OCI-LY7 (cell line): ENCODE results near the gene ACP1. TPM values are rescaled to one million over a fixed set of nuclear protein-coding genes. Genes with fewer than 3 reads are reported as not detected.

Source experiments
- BruUV-seq: library from RNA; stranded (reverse); fragments of 400-500 nt; replicated peaks from 2 replicates; lab custom pipeline; 2021; lab: Mats Ljungman, UMichigan
- CTCF ChIA-PET: fragments of 300-600 bp; sonication (Branson Sonifier 250); formaldehyde crosslinking; loops from one replicate; lab custom pipeline; 2022; ENCODE audit warnings: antibody characterized with exemption; ENCODE audit not compliant: unreplicated experiment; lab: Charles Lee
- POLR2A ChIA-PET: fragments of 300-600 bp; sonication (Branson Sonifier 250); formaldehyde crosslinking; loops from one replicate; lab custom pipeline; 2022; ENCODE audit warnings: antibody characterized with exemption; lab: Charles Lee
- DNase-seq: peaks from one replicate; pipeline ENCODE4 v3.0.0-alpha.2; 2015; ENCODE audit warnings: low spot score
- H2AFZ ChIP-seq: fragments of 200-600 bp; sonication (generic), shearing (Covaris generic); 2 replicates; pipeline ENCODE4 v1.6.1; 2014; ENCODE audit warnings: mild to moderate bottlenecking, antibody characterized with exemption, low read length, moderate library complexity
- H3K27ac ChIP-seq: fragments of 200-600 bp; sonication (generic); 2 replicates; pipeline ENCODE4 v1.5.1; 2014; ENCODE audit warnings: mixed run types, low read depth, mild to moderate bottlenecking, moderate library complexity, low read length, inconsistent platforms; ENCODE audit not compliant: poor library complexity, severe bottlenecking
- H3K36me3 ChIP-seq: fragments of 200-600 bp; sonication (generic); 2 replicates; pipeline ENCODE4 v1.6.1; 2014; ENCODE audit warnings: mild to moderate bottlenecking, antibody characterized with exemption, low read length, moderate library complexity, mixed read lengths; ENCODE audit not compliant: insufficient read depth
- H3K4me1 ChIP-seq: fragments of 200-600 bp; sonication (generic); 2 replicates; pipeline ENCODE4 v1.5.1; 2014; ENCODE audit warnings: mild to moderate bottlenecking, low read length; ENCODE audit not compliant: insufficient read depth, poor library complexity, severe bottlenecking
- H3K4me2 ChIP-seq: fragments of 200-600 bp; sonication (generic); 2 replicates; pipeline ENCODE4 v1.6.1; 2014; ENCODE audit warnings: mild to moderate bottlenecking, low read length
- H3K4me3 ChIP-seq: fragments of 200-600 bp; sonication (generic); 2 replicates; pipeline ENCODE4 v1.5.1; 2014; ENCODE audit warnings: mild to moderate bottlenecking, low read depth, low read length; ENCODE audit not compliant: poor library complexity, severe bottlenecking
- H3K79me2 ChIP-seq: fragments of 200-600 bp; sonication (generic); 2 replicates; pipeline ENCODE4 v1.6.1; 2016; ENCODE audit warnings: low read depth, mild to moderate bottlenecking, low read length, moderate library complexity, mixed read lengths; ENCODE audit not compliant: insufficient read depth
- H3K9me2 ChIP-seq: fragments of 200-600 bp; sonication (generic); 2 replicates; pipeline ENCODE4 v1.6.1; 2016; ENCODE audit warnings: mild to moderate bottlenecking, low read length, mixed read lengths; ENCODE audit not compliant: insufficient read depth
- H3K9me3 ChIP-seq: fragments of 200-600 bp; sonication (generic); 2 replicates; pipeline ENCODE4 v1.6.1; 2014; ENCODE audit warnings: mild to moderate bottlenecking, mixed run types, low read length, mixed read lengths
- H4K20me1 ChIP-seq: fragments of 200-600 bp; sonication (generic); 2 replicates; pipeline ENCODE4 v1.6.1; 2014; ENCODE audit warnings: mild to moderate bottlenecking, antibody characterized with exemption, low read length, moderate library complexity, mixed read lengths; ENCODE audit not compliant: insufficient read depth
- EZH2phosphoT487 ChIP-seq: fragments of 200-600 bp; sonication (generic); IDR thresholded peaks from 2 replicates; pipeline ENCODE4 v1.6.1; 2018; ENCODE audit warnings: low read depth, borderline replicate concordance, mild to moderate bottlenecking, mixed run types, antibody characterized with exemption, low read length, moderate library complexity, mixed read lengths
- intact Hi-C: fragments of 100-400 bp; cut with micrococcal nuclease; formaldehyde crosslinking; loops from one replicate; pipeline ENCODE4 v1.10.0; 2022; ENCODE audit not compliant: unreplicated experiment
- total RNA-seq, 2 experiments: library from RNA; depleted of rRNA in 1 of 2; stranded (reverse); fragments of >200 nt in 1 of 2; shearing (Covaris generic) in 1 of 2; gene quantifications; 2 replicates each; pipeline ENCODE4 v1.2.3, GENCODE V29; 2014 to 2022
- TF ChIP-seq, protein P1 (sequence below): fragments of 200-600 bp; sonication (generic); conservative IDR thresholded peaks from 2 replicates; pipeline ENCODE4 v1.5.1; 2014; ENCODE audit warnings: mild to moderate bottlenecking, antibody characterized with exemption, low read length, moderate library complexity, mixed read lengths

Gene ACP1
- total RNA-seq, 2 experiments from 2014 or later, result 99.0 to 124 TPM

DNA sequence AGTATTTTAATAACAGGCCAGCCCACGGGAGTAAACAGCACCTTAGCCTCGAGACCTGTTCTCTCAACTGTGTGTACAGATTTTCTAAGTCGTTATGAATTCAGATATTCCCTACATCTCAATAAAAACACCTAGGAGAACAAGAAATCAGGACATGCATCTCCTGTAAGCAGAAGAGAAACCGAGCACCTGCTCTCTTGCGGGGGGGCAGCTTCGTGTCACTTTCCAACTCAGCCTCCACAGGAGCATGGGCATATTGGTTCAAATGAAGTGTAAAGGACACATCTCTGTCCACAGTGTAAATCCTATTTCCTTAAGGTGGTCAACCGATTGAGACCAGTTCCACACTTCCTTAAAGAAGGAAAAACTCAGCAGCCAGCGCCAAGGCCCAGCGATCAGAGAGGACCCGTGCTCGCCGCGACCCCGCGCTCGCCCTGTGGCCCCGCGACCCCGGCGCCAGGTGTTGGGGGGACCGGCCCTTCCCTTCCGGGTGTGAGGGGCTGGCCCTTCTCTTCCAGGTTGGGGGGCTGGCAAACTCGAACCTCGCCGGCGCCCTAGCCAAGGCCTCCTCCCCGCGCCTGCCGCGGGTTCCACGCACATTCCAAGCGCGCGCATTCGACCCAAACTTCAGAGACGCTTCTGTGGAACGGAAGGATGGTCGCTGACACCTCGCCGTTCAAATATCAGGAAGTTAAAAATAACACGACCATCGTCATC lies 1.6 kb upstream of the ACP1 start:
- Histone ChIP-seq H3K4me1 (peaks cover 38% of the 10 kb centered on the region), H3K4me2 (peak overlapping the region; percentile 80; the same call in 1 of the 2 replicates), H3K79me2 (peaks cover 33% of the 10 kb centered on the region), H3K9me2 (no peaks in the 10 kb centered on the region), H3K27ac (no peak overlapping the region), H3K4me3 (peak overlapping the region; percentile 89), H4K20me1 (peaks cover 31% of the 10 kb centered on the region), H2AFZ (no peak overlapping the region), H3K36me3 (peaks cover 17% of the 10 kb centered on the region), H3K9me3 (peaks cover 4% of the 10 kb centered on the region; the same call in 1 of the 2 replicates)
- intact Hi-C loops, result loop anchor here (10.0 kb wide), 1 partner anchor 172 kb away; no protein-coding TSS in a partner anchor
- POLR2A ChIA-PET, result no interaction called here
- BruUV-seq, result no TSS peak
- CTCF ChIA-PET, result no interaction called here
- DNase-seq, result no peak
- TF ChIP-seq, protein P1, sequence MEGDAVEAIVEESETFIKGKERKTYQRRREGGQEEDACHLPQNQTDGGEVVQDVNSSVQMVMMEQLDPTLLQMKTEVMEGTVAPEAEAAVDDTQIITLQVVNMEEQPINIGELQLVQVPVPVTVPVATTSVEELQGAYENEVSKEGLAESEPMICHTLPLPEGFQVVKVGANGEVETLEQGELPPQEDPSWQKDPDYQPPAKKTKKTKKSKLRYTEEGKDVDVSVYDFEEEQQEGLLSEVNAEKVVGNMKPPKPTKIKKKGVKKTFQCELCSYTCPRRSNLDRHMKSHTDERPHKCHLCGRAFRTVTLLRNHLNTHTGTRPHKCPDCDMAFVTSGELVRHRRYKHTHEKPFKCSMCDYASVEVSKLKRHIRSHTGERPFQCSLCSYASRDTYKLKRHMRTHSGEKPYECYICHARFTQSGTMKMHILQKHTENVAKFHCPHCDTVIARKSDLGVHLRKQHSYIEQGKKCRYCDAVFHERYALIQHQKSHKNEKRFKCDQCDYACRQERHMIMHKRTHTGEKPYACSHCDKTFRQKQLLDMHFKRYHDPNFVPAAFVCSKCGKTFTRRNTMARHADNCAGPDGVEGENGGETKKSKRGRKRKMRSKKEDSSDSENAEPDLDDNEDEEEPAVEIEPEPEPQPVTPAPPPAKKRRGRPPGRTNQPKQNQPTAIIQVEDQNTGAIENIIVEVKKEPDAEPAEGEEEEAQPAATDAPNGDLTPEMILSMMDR, result no peak
- no peak for TF ChIP-seq EZH2phosphoT487

GRCh38 chr2:263774-264492 lies 814 bp upstream of the ACP1 start, which contains the start of gene SH3YL1:
SH3YL1 (minus strand) TSS chr2:264032; CDS start chr2:263984, 48 bp downstream.
- Histone ChIP-seq H3K9me2 (no peaks in the 10 kb centered on the region), H3K4me1 (peaks cover 46% of the 10 kb centered on the region), H3K36me3 (peaks cover 22% of the 10 kb centered on the region), H3K9me3 (no peaks in the 10 kb centered on the region), H3K4me3 (peak within 1 kb of the TSS; percentile 89), H4K20me1 (peaks cover 38% of the 10 kb centered on the region), H3K79me2 (peaks cover 41% of the 10 kb centered on the region), H3K27ac (peak within 1 kb of the TSS; percentile 59), H3K4me2 (peak within 1 kb of the TSS; percentile 81), H2AFZ (peak within 1 kb of the TSS; percentile 89)
- TF ChIP-seq, protein P1, result no peak
- no peak for TF ChIP-seq EZH2phosphoT487
- CTCF ChIA-PET, result no interaction called here
- no peak for DNase-seq
- POLR2A ChIA-PET, result no interaction called here
- no TSS peak for BruUV-seq
- intact Hi-C loops, result loop anchor here (1.0 to 10.0 kb wide), 2 partner anchors 171 to 412 kb away; no protein-coding TSS in a partner anchor
